NCI-H524 treated with DMSO at 0.1 percent for 48 hours (cell line): ENCODE data around the gene SELENOW.
"Not testable (repeated sequence)": the region's sequence is repeated elsewhere in the genome, so short reads cannot be mapped to it uniquely, and the experiment has no call there.

Source experiments
- DNase-seq: peaks from one replicate; lab custom pipeline; 2025; lab: John Stamatoyannopoulos, UW

Gene SELENOW

DNA sequence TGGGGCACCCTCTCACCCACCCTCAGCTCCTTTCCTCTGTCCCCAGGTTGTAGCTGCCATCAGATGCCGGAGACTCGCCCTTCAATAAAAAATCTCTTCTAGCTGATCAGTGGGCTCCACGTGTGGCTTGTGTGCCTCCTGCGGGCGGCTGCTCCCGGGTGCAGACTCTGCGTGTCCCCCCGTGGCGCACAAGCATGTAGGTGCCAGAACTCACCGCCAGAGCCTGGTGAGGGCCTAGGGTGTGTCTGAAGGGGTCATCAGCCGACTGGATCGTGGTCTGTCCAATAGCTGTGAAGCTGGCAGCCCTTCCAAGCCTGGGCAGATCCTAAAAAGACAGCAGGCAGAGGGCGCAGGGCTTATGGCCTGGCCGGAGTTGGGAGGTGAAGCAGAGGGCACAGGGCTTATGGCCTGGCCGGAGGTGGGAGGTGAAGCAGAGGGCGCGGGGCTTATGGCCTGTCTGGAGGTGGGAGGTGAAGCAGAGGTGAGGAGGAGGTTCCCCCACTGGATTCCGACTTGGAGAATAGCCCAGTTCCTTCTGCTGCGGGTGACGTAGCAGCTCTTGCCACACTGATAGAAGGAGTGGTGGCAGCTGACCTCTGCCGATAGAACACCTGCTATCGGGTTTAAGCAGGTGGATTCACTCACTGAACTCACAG is 21.4 kb upstream of the SELENOW start:
- no peak for DNase-seq

- no peak for DNase-seq
Observed at GRCh38 chr19:47757617-47758442, 20.7 kb upstream of the SELENOW start.

GRCh38 chr19:47758443-47758804 is 20.1 kb upstream of the SELENOW start:
- no peak for DNase-seq

GRCh38 chr19:47760632-47760999 is 17.9 kb upstream of the SELENOW start:
- no peak for DNase-seq

- no peak for DNase-seq
Observed at GRCh38 chr19:47761566-47761965, 16.9 kb upstream of the SELENOW start.

DNA sequence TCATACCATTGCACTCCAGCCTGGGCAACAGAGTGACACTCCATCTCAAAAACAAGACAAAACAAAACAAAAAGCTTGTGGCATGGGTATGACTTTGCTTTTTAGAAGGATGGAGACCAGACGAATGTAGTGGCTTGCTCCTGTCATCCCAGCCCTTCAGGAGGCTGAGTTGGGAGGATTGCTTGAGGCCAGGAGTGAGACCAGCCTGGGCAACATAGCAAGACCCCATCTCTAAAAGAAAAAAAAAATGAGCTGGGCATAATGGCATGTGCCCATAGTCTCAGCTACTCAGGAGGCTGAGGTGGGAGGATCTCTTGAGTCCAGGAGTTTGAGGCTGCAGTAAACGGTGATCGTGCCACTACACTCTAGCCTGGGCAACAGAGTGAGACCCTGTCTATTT is 16.4 kb upstream of the SELENOW start:
- DNase-seq = no peak

- DNase-seq = no peak
Observed at GRCh38 chr19:47762615-47763308, 15.7 kb upstream of the SELENOW start.

DNA sequence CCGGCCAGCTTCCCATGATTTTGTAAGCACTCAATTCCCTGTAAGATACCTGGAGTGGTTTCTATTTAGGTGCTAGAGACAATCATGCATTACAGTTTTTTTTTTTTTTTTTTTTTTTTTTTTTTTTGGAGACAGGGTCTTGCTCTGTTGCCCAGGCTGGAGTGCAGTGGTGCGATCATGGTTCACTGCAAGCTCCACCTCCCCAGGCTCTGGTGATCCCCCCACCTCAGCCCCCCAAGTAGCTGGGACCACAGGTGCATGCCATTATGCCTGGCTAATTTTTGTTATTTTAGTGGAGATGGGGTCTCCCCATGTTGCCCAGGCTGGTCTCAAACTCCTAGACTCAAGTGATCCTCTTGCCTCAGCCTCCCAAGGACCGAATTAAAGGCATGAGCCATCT is 13.8 kb upstream of the SELENOW start:
- not testable (repeated sequence) for DNase-seq

DNA sequence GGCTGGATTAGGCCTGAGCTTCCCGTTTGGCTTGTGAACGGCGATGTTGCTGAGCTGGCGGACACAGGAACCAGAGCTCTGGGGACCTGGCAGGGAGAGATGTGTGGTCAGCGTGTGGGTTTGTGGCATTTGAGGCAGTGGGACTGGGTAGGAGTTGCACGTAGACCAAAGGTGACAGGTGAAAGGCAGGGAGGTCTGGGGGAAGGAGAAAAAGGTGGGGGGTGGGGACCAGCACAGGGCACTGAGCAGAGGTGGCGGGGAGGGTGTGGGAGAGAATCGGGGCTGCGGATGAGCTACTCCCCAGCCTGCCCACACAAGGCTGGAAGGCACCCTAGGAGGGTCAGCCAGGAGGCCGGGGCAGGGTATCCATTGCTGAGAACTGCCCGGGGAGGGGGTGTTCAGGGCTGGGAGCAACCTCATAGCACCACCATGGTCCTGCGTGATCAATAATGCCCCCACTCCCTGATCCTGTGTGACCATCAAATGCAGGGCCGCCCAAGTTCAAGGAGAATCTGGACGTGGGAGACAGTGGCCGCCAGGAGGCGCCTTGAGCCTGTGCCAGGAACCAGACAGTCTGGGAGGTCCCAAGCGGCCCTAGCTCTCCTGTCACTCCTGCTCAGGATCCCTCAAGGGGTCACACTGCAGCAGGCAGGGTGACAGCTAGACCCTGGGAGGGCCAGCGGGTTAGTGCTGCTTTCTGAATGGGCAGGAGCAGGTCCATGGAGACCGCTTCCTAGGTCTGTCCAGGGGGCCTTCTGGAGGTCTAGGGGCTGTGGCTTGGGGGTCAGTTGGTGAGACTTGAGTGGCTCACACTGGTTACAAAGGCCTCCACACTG is 12.8 kb upstream of the SELENOW start:
- no peak for DNase-seq

- no peak for DNase-seq
Observed at GRCh38 chr19:47766359-47766620, 12.2 kb upstream of the SELENOW start.

DNA sequence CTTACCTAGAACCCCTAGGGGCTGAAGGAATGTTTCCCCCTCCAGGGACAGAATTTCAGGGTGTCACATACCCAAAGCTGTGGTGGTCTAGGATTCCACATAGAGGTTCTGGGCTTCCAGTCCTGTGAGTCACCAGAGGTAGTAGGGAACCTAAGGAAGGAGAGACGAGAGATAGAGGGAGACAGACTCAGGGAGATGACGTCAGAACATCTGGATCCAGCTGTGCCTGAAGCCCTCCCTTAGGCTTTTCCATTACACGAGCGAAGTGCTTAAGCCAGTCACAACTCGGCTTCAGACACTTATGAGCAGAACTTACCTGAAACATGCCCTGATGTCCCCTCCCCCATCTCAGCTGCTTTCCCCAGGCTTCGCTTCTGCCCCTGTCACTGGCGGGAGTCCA is 11.8 kb upstream of the SELENOW start:
- DNase-seq = no peak

DNA sequence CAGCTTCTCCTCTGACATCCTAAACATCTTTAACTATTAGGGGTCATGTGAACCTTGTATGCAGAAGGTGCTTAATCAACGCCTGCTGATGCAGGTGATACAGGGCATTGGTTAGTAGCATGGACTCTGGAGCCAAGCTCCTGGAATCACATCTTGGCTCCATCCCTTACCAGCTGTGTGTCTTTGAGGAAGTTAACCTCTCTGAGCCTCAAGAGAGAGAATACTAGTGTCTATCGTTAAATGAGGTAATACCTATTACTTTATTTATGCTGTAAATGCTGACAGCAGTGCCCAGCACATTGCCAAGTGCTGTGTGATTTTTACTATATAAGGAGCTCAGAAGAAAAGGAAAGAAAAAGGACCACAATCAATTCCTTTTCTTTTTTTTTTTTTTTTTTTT is 11.2 kb upstream of the SELENOW start:
- no peak for DNase-seq

GRCh38 chr19:47768604-47769003 is 9.9 kb upstream of the SELENOW start:
- no peak for DNase-seq

- DNase-seq = no peak
Observed at GRCh38 chr19:47769534-47769933, 9.0 kb upstream of the SELENOW start.

DNA sequence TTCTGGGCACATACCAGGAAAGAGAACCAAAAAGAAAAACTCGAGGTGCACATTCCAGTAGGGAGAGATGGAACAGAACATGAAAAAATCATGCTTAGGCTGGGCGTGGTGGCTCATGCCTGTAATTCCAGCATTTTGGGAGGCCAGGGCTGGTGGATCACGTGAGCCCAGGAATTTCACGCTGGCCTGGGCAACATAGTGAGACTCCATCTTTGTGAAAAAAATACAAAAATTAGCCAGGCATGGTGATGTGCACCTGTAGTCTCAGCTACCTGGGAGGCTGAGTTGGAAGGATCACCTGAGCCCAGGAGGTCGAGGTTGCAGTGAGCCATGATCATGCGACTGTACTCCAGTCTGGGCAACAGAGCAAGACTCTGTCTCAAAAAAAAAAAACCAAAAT is 7.2 kb upstream of the SELENOW start:
- not testable (repeated sequence) for DNase-seq

GRCh38 chr19:47776568-47776967 is 1.9 kb upstream of the SELENOW start:
- DNase-seq = no peak

- DNase-seq = not testable (repeated sequence)
Observed at GRCh38 chr19:47777245-47778048, 1.1 kb upstream of the SELENOW start.

DNA sequence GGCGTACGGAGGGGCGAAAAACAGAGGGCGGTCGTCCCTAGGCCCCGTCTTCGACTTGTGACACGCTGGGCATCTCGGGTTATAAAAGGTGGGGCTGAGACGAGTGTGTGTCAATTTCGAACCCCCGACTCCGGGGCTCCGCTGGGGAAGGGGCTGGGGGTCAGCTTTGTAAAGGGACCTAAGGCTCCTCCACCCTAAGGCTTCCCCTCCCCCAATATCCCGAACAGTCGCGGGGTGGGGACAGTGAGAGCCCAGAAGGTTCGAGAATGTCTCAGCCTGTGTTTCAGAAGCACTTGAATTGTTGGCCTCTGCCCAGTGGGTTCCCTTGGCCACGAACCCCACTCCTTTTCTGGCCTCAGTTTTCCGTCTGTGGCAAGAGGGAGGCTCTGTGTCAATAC is 450 bp downstream of the SELENOW start:
- no peak for DNase-seq

DNA sequence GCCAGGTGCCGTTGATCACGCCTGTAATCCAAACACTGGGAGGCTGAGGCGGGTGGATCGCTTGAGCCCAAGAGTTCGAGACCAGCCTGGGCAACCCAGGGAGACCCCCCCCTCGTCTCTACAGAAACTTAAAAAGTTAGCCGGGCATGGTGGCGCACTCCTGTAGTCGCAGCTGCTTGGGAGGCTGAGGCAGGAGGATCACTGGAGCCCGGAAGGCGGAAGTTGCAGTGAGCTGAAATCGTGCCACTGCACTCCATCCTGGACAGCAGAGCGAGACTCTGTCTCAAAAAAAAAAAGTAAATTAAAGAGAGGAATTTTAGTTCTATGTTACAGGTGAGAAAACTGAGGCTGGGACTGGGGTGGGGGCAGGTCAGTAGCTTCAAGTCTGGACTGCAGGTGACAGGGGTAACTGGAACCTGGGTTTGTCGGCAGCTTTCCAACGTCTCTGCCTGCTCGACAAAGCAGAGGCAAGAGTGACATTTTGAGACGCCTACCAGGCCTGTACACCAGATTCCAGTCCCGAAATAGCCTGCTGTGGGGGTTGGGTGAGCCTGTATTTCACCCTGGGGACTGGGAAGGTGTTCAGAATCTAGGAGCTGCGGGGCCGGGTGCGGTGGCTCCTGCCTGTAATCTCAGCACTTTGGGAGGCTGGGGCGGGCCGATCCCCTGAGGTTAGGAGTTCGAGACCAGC is 1.2 kb downstream of the SELENOW start:
- DNase-seq = no peak

DNA sequence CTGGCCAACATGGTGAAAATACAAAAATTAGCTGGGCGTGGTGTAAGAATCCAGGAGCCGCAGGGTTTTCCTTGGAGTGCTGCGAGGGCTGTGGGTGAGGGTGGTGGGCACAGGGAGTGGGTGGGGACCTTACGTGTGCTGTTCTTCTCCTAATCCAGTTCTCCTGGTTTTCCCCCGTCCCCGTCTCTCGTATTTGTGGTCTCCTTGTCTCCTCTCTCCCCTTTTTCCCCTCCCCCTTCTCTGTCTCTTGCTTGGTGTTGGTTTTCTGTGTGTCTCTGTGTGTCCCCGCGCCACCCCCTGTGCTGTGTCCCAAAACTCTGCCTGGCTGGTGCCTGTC is 1.7 kb downstream of the SELENOW start:
- no peak for DNase-seq

DNA sequence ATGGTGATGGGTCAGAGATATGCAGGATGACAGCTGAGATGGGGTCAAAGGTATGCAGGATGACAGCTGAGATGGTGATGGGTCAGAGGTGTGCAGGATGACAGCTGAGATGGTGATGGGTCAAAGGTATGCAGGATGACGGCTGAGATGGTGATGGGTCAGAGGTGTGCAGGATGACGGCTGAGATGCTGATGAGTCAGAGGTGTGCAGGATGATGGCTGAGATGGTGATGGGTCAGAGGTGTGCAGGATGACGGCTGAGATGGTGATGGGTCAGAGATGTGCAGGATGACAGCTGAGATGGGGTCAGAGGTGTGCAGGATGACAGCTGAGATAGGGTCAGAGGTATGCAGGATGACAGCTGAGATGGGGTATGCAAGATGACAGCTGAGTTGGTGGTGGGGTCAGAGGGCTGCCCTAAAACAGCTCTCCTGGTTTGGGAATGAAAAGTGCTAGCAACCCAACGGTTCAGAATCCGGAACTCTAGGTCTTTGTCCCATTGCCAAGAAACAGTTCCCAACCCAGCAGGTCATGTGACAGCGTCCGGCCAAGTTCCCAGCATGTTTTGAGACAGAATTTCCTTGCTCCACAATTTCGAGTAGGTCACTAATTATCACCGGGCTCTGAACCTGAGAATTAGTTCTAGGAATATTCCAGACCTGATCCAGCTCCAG is 3.2 kb downstream of the SELENOW start:
- no peak for DNase-seq
